GM19468 (cell line): ENCODE measurements around the gene OR56A5.
"Not testable (repeated sequence)": the region's sequence is repeated elsewhere in the genome, so short reads cannot be mapped to it uniquely, and the experiment has no call there.

Experiments
- ATAC-seq: cut with Tn5 transposase; IDR thresholded peaks from one replicate; pipeline ENCODE4 v1.9.1; 2021; ENCODE audit warnings: mild to moderate bottlenecking, moderate library complexity, moderate number of reproducible peaks; ENCODE audit not compliant: unreplicated experiment; ENCODE audit errors: extremely low read depth

The OR56A5 gene

GRCh38 chr11:5968394-5968793 lies at the start of gene OR56A5:
Gene OR56A5 (minus strand): TSS chr11:5968494. CDS start chr11:5968494, 0 bp downstream.
- ATAC-seq, result no peak

GRCh38 chr11:6013042-6013441 lies 44.7 kb upstream of the OR56A5 start:
- ATAC-seq, result no peak

GRCh38 chr11:6012035-6012668 lies 43.9 kb upstream of the OR56A5 start:
- no peak for ATAC-seq

GRCh38 chr11:6006846-6007245 lies 38.6 kb upstream of the OR56A5 start, which contains the start of gene OR56A4:
Gene OR56A4 (minus strand): TSS chr11:6006946. CDS start chr11:6002992, 3,954 bp downstream.
- ATAC-seq, result no peak

GRCh38 chr11:6006395-6006794 lies 38.1 kb upstream of the OR56A5 start:
- no peak for ATAC-seq

GRCh38 chr11:6002202-6002699 lies 34.0 kb upstream of the OR56A5 start:
- no peak for ATAC-seq

GRCh38 chr11:5994791-5995190 lies 26.5 kb upstream of the OR56A5 start:
- ATAC-seq, result no peak

- ATAC-seq, result no peak
These were observed 24.4 kb upstream of the OR56A5 start for GRCh38 chr11:5992604-5993251.

- no peak for ATAC-seq
These were observed 23.9 kb upstream of the OR56A5 start for GRCh38 chr11:5992150-5992549.

GRCh38 chr11:5989203-5989602 lies 20.9 kb upstream of the OR56A5 start:
- no peak for ATAC-seq

GRCh38 chr11:5986885-5987284 lies 18.6 kb upstream of the OR56A5 start, which contains the start of gene OR52L1:
Gene OR52L1 (minus strand): TSS chr11:5986985. CDS start chr11:5986930, 55 bp downstream.
- no peak for ATAC-seq

GRCh38 chr11:5983443-5983842 lies 15.1 kb upstream of the OR56A5 start:
- ATAC-seq, result no peak

- ATAC-seq, result no peak
These were observed 5.2 kb upstream of the OR56A5 start for GRCh38 chr11:5973530-5973929.

- no peak for ATAC-seq
These were observed 586 bp downstream of the OR56A5 start for GRCh38 chr11:5967708-5968107.

- ATAC-seq, result no peak
These were observed 1.3 kb downstream of the OR56A5 start for GRCh38 chr11:5966958-5967357.

GRCh38 chr11:5960704-5961320 lies 7.5 kb downstream of the OR56A5 start:
- not testable (repeated sequence) for ATAC-seq

GRCh38 chr11:5955586-5955985 lies 12.7 kb downstream of the OR56A5 start:
- ATAC-seq, result no peak

- ATAC-seq, result no peak
These were observed 26.3 kb downstream of the OR56A5 start, which contains the start of gene OR56A3 for GRCh38 chr11:5941951-5942350. Gene OR56A3 (plus strand): TSS chr11:5942251. CDS start chr11:5947347, 5,096 bp downstream.

- no peak for ATAC-seq
These were observed 27.5 kb downstream of the OR56A5 start for GRCh38 chr11:5940748-5941147.

- no peak for ATAC-seq
These were observed 29.7 kb downstream of the OR56A5 start for GRCh38 chr11:5938603-5938965.
